NCI-H146 (cell line): ENCODE measurements around the gene PRRT1.
"Not testable (repeated sequence)": the region's sequence is repeated elsewhere in the genome, so short reads cannot be mapped to it uniquely, and the experiment has no call there.

ENCODE experiments used
- DNase-seq: peaks from one replicate; lab custom pipeline; 2025; lab: John Stamatoyannopoulos, UW

The PRRT1 gene

DNA sequence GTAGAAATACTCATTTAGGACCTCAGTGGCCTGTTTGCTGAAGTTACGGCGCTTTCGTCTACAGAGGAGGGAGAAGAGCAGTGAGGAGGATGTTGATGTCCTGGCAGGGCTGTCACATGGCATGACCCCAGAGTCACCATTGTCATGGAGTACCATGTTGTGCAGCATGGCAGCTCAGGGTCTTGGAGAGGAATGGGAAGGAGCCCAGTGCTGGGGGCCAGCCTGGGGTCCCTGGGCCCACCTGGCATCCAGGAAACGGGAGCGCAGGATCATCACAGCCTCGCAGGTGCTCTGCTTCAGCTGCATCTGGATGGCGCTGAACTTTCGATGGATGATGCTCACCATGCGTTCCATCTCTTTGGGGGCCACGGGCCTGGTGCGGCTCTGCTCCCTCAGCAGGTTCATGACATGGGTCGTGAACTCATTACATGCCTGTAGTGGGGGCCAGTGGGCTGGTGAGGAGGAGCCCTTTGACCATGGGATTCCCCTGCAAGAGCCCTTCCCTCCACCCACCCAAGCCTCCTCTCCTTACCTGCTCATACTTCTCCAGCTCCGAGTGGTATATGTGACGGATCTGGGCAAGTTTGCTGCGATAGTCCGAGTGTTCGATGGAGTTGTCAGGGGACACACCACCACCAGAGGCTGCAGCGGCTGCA, 36.1 kb upstream of the PRRT1 start:
- not testable (repeated sequence) for DNase-seq

DNA sequence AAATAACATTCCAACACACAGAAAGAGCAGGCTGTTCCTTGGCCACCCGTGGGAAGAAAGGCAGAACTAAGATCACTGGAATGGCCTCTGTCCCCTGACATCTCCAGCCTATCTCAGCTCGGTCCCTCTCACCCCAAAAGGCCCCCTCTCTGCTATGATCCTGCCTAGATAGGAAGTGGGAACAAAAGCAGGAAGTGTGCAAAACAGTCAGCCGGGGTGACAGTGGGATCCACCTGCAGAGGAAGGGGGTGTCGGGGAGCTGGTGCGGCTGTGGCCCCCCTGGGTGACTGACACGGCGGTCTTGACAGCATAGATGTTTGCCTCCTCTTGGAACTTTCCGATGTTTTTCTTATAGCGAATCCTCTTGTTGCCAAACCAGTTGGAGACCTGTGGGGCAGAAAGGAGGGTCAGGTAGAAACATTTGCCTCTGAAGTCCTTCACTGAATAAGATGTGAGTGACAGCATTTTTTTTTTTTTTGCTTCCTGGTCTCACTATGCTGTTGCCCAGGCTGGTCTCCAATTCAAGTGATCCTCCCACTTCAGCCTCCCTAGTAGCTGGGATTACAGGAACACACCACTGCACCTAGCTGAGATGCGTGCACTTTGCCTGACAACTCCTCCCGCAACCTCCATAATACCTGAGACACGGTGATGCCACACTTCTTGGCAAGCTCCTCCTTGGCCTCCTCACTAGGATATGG, 35.4 kb upstream of the PRRT1 start:
- DNase-seq = no peak

DNA sequence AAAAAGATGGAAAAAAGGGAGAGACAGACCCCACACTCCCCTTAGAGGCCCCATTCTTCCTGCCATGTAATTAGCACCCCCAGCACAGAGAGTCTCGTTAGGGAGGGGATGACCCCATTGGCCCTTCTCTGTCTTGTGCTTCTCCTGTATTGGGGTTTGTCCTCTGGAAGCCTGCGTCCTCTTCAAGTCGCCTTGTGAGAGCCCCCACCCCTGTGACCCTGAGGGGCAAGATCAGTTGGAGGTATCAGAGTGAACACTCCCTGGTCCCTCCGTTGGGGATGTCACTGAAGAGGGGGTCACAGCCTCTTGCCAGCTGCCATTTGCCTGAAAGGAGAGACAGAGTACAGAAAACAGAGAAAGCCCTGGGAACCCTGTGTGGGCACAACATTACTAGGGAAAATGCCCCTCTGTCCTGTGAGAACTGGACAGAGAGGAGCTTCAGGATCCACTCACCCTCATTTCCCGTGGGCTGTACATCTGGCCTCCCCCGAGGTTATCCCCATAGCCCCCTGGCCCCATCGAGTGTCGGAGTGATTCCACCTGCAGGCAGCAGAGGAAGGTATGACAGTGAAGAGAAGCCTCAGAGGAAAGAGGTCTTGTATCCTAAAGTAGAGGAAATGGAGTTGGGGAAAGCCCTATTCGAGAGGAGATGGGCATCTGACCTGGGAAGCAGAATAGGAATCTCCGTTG, 34.6 kb upstream of the PRRT1 start:
- not testable (repeated sequence) for DNase-seq

DNA sequence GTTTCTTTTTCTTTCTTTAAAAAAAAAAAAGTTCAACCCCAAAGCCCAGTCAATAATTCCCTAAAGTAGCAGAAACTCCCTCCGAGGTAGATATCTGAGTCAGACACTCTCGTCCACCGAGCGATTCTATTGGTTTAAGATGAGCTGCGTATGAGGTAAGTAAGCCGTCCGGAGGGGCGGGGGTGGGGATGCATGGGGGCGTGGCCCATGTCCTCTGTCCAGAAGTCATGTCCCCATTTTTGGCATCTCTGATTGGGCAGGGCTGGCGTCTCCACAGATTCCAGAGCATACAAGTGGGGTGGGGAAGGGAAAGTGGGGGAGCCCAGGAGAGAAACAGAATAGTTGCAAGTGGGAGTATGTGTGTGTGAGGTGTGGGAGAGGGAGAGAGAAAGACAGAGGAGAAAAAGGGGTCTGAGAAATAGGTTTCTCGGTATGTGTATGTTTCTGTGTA, 34.0 kb upstream of the PRRT1 start:
- not testable (repeated sequence) for DNase-seq

DNA sequence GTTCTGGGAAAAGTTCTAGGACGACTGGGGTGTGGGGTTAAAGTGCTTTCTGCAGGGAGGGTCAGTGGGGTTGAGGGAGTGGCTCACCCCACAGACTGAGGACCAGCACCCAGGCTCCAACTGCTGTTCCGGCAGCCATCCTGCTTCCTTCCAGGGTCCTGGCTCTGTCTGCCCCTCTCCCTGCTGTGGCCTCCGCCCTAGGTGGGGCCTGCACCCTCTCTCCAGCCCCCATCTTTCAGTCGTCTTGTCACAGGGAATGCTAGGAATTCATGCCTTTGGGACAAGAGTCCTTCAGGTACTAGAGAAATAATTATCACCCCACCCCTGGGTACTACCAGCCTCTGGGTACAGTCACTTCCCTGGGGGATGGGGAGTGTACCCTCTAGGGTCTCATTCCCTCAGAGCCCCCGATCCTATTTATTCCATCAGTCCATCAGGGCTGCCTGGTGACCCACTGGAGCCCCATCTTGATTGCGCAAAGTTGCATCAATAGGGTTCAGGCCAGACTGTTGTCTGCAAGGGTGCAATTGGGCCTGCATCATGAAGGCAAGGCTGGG, 32.4 kb upstream of the PRRT1 start, which contains the start of gene AGER:
Gene AGER, minus strand, starts transcription at position 170 of the 557 bp plus-strand sequence. Its CDS starts 31 bp downstream, at position 139.
- DNase-seq = no peak

DNA sequence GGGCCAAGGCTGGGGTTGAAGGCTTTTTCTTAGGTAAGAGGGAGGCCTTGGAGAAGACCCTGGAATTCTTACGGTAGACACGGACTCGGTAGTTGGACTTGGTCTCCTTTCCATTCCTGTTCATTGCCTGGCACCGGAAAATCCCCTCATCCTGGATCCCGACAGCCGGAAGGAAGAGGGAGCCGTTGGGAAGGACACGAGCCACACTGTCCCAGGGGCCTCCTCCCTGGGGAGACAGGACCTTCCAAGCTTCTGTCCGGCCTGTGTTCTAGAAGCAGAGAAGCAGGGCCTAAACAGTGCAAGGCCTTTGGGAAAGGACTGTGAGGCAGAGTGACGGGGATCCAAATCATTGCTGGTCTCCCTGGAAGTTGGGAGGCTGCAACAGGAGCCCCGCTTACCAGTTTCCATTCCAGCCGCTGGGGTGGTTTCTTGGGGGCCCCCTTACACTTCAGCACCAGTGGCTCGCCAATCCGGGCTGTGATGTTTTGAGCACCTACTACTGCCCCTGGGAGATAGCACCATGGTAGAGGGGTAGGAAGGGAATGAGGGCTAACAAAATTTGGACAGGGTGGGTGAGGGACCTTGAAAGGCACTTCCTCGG, 31.8 kb upstream of the PRRT1 start:
- DNase-seq = no peak

DNA sequence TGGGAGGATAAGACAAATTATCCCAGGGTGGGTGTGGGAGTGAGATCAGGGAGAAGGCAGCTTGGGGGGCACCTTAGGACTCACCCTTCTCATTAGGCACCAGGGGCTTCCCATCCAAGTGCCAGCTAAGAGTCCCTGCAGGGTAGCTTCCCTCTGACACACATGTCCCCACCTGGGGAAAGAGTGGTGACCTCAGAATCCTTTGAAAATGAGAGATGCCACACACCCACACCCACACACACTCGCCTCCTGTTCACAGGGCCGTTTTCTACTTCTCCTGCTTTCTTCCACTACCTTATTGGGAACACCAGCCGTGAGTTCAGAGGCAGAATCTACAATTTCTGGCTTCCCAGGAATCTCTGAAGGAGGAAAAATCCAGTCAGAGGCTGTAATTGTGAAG, 31.3 kb upstream of the PRRT1 start:
- no peak for DNase-seq

DNA sequence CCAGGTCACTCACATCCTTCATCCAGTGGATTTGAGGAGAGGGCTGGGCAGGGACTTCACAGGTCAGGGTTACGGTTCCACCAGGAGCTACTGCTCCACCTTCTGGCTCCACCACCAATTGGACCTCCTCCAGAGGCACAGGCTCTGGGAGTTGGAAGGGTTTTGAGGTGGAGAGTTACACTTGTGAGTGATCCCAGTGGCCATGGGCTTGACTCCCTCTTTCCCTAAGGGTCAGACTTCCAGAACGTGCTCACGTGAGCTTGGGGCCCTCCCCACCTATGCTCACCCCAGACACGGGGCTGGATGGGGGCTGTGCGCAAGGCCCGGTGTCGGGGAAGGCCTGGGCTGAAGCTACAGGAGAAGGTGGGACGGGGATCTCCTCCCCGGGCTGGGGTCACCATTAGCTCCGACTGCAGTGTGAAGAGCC, 30.8 kb upstream of the PRRT1 start:
- no peak for DNase-seq

DNA sequence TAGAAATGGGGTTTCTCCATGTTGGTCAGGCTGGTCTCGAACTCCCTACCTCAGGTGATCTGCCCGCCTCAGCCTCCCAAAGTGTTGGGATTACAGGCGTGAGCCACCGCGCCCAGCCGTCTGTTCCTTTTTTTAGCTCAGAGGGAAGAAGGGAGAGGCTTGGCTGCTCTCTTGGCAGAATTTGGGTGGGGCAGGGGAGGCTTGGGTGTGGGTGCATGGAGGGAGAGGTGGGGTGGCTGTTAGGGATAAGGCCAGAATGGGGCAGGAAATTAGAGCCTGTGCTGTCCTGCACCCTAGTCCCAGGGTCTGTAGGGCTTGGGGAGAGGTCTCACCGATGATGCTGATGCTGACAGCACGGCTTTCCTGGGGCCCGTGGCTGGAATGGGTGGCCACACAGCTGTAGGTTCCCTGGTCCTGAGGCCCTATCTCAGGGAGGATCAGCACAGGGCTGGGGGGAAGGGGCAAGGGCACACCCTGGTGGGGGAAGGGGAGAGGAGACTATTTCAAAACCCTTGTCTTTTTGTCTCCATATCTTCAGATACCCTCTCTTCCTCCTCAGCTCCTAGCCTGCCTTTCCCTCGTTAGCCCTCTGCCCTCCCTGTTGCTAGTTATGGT, 30.3 kb upstream of the PRRT1 start:
- DNase-seq = no peak

DNA sequence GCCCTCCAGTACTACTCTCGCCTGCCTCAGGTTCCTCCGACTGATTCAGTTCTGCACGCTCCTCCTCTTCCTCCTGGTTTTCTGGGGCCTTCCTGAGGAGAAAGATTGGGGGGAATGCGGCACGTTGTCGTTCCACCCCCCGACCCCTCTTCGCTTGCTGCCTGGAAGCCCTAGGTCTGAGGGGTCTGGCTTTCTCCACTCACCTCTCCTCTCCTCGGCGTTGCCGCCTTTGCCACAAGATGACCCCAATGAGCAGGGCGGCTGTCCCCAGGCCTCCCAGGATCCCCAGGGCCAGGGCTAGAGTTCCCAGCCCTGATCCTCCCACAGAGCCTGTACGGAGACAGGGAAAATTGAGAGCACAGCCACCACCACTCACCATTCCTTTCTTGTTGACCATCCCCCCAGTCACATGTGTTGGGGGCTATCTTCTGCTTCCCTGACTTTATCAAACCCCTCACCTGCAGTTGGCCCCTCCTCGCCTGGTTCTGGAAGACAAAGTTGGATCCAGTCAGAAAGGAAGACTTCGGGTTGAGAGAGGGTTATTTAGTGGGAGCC, 29.5 kb upstream of the PRRT1 start:
- DNase-seq = no peak

DNA sequence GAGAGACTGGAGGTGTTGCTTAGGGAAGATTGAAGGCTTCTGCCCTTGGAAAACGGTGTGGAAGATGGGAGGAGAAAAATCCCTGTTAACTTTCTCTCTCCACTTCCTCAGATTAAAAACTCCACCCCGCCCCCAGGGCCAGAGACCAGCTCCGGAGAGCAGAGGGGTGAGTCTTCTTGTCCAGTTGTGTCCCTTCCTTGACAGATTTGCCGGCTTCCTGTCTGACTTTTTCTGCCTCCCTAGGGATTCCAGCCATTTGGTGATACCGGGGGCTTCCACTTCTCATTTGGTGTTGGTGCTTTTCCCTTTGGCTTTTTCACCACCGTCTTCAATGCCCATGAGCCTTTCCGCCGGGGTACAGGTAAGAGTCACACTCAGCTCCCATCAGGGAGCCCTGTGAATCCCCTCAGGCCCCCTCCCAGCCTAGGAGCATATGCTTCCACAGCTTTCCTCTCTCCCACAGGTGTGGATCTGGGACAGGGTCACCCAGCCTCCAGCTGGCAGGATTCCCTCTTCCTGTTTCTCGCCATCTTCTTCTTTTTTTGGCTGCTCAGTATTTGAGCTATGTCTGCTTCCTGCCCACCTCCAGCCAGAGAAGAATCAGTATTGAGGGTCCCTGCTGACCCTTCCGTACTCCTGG, 28.1 kb upstream of the PRRT1 start:
- DNase-seq = no peak

DNA sequence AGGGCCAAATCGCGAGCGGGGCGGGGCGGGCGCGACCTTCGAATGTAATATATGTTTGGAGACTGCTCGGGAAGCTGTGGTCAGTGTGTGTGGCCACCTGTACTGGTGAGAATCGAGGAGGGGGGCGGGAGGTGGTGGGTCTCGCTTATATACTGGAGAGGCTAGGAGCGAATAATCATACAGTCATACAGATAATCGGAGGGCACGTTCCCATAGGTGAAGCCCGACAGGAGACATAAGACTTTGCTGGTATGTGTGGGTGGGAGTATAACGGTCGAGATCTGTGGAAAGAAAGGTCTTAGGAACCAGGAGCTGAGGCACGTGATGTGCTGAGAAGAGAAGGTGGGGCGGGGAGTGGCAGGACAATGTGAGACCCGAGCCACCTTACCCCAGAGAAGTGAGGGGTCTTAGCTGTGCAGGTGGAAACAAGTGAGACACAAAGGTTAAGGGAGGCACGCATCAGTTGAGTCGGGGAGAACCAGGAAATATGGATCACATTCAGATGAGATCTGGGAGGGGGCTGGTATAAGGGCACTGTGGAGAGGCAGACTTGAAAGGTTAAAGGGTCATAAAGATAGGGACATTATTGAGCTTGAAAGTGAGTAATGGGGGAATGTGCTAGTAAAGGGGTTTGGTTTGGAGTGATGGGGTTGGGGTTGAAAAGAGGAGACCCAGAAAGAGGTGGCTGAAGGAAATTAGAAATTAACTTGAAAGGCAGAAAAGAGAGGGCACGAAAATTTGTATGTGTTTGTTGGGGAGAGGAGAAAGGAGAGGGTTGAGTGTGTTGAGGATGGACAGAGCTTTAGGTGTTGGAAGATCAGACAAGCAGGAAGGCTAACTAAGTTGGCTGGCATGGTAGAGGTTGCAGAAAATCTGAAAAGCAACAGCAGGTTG, 27.1 kb upstream of the PRRT1 start:
- DNase-seq = no peak

DNA sequence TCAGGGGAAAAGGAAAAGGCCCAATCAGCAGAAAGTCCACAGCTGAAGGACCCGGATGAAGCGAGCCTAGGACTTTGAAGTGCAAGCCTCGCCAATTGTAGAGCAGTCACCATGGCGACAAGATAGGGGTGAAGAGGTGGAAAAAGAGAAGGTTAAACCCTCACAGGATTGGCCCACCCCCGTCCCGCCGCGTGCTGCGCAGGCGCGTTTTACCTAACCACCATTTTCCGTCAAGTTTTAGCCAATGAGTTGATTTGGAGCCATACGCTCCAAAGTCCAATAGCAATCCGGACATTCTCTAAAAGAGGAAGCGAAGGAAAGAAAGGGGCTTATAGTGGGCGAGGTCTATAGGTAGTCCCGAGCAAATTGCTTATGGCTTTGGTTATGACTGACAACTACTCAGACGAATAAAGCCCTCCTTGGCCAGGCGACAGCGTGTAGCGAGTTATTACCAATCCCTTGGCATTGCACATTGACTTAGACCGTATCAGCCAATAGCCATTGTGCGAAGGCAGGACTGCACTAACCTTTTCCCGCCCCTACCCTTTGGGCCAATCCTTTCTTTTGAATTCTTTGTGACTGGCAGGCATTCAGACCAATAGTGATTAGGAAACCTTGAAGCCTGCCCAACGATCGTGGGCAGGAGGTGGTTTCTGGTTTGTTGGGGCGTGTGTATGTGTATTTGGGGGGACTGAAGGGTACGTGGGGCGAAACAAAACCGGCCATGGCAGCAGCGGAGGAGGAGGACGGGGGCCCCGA, 26.2 kb upstream of the PRRT1 start, which contains the start of gene RNF5:
Gene RNF5, plus strand, starts transcription at position 618 of the 759 bp plus-strand sequence. Its CDS starts 107 bp downstream, at position 725.
- DNase-seq = peak; percentile 99

DNA sequence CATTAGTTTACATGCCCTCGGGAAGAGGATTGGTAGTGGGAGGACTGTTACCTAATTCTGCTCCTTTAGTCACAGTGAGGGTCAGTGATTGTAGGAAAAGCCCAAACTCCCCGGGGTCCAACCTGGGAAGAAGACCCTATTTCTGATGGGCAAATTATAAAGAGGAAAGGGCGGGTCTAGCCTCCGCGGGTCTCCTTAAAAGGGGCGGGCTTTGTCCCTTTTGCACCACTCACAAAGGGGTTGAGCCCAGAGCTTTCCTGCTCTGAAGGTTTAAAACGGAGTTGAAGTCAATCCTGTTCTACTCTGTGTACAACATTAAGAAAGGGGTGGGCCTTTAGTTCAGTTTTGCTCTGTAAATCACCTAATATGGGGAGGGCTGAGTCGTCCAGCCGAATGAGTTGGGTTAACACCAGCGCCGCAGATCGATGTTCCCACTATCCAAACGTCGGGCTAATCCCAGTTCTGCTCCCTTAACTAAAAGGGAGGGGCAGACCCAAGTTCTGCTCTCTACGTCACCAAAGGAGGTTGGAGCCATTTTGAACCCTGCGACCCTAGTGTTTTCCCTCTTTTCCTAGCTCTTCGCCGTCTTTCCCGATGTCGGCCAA, 25.5 kb upstream of the PRRT1 start:
- peak; percentile 78 for DNase-seq

DNA sequence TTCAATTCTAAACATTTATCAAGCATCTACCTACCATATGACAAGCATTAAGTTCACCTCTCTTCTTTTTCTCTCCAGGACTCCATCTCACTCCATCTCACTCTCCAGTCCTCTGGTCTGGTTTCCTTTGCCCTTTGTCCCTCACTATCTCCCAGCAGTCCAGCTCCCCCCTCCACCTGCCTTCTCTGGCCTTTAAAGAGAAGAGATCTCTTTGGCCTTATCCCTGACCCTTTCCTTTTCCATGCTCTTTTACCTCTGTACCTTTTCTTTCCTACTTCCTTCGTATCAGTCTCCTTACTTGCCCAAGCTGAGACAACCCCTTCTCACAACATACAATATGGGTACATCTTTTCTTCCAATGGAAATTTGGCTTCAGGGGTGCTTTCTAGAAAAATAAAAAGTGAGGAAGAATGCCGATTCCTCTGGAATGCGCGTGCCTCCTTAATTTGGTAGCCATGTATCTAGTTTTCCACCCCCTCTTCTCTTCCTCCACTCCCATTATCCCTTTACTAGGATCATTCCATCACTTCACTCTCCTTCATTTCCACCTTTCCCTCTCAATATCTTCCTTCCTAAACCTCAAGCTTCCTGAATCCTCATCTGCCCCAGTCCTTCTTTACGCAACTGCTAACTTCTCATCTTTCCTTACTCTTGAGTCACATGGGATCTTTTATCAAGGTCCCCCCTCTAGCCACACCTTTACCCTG, 24.9 kb upstream of the PRRT1 start:
- peak; percentile 22 for DNase-seq

DNA sequence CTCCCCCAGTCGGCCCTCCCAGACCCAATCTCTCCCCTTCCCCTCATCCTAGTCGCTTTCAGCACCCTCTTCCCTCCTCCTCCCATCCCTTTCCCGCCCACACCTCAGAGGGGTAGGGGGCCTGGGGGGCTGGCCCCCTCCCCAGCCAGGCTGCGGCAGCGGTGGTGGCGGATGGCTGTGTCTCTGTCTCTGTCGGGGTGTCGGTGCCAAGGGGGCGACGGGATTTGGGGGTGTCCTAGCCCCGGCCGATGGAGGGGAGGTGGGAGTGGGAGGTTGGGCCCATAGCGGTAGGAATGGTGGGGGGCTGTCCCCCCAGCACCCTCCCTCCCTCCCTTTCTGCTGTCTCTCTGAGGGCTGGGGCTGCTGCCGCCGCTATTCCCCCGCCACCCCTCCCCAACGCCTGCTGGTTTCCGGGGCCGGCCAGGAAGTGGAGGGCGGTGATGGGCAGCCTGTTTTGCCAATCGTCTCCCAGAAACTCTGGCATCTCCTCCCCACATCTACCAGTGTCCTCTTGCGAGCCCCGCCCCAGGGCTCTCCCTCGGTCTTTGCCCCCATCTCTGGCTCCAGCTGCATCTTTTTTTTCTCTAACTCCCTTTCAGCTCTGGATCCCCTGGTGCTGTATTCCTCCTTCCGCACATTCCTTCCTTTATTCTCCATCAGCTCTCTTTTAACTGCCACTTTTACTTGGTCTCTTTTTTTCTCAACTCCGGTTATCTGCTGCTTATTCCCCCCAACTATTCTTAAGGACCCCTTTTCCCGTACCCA, 24.2 kb upstream of the PRRT1 start, which contains the start of gene AGPAT1:
Gene AGPAT1, minus strand, starts transcription at position 374 of the 765 bp plus-strand sequence. CDS start 4,588 bp downstream, outside the sequence.
- DNase-seq = peak; percentile 97

DNA sequence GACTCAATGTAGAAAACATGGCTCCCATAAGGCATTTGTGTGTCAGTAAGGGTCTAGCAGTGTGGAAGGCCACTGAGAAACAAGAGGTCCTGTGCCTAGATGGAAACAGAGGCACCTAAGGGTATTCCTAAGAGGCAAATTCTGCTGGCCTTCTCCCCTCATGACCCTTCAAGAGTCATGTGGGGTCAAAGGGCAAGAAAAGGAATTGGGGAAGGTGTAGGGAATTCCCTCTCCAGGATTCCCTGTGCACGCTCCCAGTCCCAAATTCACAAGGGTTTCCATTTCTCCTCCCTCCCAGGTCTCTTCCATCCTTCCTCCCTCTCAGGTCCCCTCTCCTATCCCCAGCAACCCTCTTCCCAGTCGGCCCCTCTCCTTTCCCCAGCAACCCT, 23.6 kb upstream of the PRRT1 start:
- no peak for DNase-seq
